K562 (cell line): Measurements from ENCODE around the gene GAB2. TPM values are rescaled to one million over a fixed set of nuclear protein-coding genes. Genes with fewer than 3 reads are reported as not detected.
A peak's percentile ranks its signal among the peaks of the same experiment; 100 is the strongest.

Source experiments
- ASH1L ChIP-seq: fragments of 450-650 bp; IDR thresholded peaks from 2 replicates; pipeline ENCODE4 v1.6.1; 2018; ENCODE audit warnings: borderline replicate concordance, mild to moderate bottlenecking, low read depth; ENCODE audit not compliant: partially characterized antibody
- BRD4 ChIP-seq: fragments of 200-600 bp; sonication (generic); IDR thresholded peaks from 2 replicates; pipeline ENCODE4 v1.6.1; 2017; ENCODE audit warnings: inconsistent platforms
- CXXC5 ChIP-seq: fragments of 250-450 bp; sonication (Bioruptor Pico); IDR thresholded peaks from 2 replicates; pipeline ENCODE4 v1.8.0; 2022; ENCODE audit warnings: inconsistent platforms, mild to moderate bottlenecking, moderate library complexity
- JUND ChIP-seq, 2 experiments: IDR thresholded peaks; 2 replicates in 1 of 2; 3 replicates in 1 of 2; pipeline ENCODE4 v1.6.1; 2011; ENCODE audit warnings: borderline replicate concordance in 2 of 2, low read depth in 2 of 2, low read length in 2 of 2, improper control_type of control experiment in 1 of 2, missing biosample characterization in 1 of 2, missing genetic modification characterization in 1 of 2, missing genetic modification reagents in 1 of 2
- KLF13 ChIP-seq: fragments of 450-650 bp; IDR thresholded peaks from 2 replicates; pipeline ENCODE4 v1.6.1; 2016; ENCODE audit warnings: missing genetic modification characterization, low read depth, mild to moderate bottlenecking, missing compliant biosample characterization, moderate library complexity, borderline replicate concordance
- TBP ChIP-seq: optimal IDR thresholded peaks from 2 replicates; pipeline ENCODE3; 2011; ENCODE audit warnings: low read depth, low read length, improper control_type of control experiment
- ZBTB8A ChIP-seq: fragments of 450-650 bp; IDR thresholded peaks from 2 replicates; pipeline ENCODE4 v1.6.1; 2018; ENCODE audit warnings: mild to moderate bottlenecking, moderate library complexity; ENCODE audit not compliant: partially characterized antibody
- ZNF584 ChIP-seq: fragments of 200-800 bp; sonication (Bioruptor generic); IDR thresholded peaks from 2 replicates; pipeline ENCODE4 v1.6.1; 2016; ENCODE audit warnings: low read depth, mild to moderate bottlenecking, missing genetic modification characterization, missing compliant biosample characterization
- polyA plus RNA-seq, 8 experiments: library from polyadenylated mRNA; depleted of rRNA in 4 of 8; stranded (reverse) in 5 of 8; unstranded in 3 of 8; fragments of >200 nt; fragmentation: Nextera tagmentation in 2 of 8; fragmentation: Illumina TruSeq in 1 of 8; extraction: Ambion mirVana in 2 of 8; extraction: Trizol in 1 of 8; gene quantifications; 2 replicates each; pipeline versions ENCODE4 v1.2.1 to v1.2.3, GENCODE V29; 2011 to 2014; ENCODE audit warnings: inconsistent platforms in 1 of 8, missing spikeins in 1 of 8
- total RNA-seq, 7 experiments: library from RNA; depleted of rRNA in 6 of 7; stranded (reverse); fragments of >200 nt in 6 of 7; fragmentation: Illumina TruSeq in 2 of 7; extraction: Trizol in 2 of 7; gene quantifications; 2 replicates each; pipeline versions ENCODE4 v1.2.1 to v1.2.3, GENCODE V29; 2011 to 2021; ENCODE audit warnings: low replicate concordance in 1 of 7
- TF ChIP-seq, protein P1 (sequence below): fragments of 250-450 bp; sonication (Bioruptor Pico); IDR thresholded peaks from 2 replicates; pipeline ENCODE4 v1.4.0; 2020; ENCODE audit warnings: mild to moderate bottlenecking, moderate library complexity
- TF ChIP-seq, protein P2 (sequence below): fragments of 450-650 bp; formaldehyde crosslinking; IDR thresholded peaks from 2 replicates; pipeline ENCODE4 v1.4.0; 2020; ENCODE audit warnings: mild to moderate bottlenecking, mixed read lengths
- TF ChIP-seq, protein P3 (sequence below): fragments of 250-450 bp; sonication (Bioruptor Pico); IDR thresholded peaks from 2 replicates; pipeline ENCODE4 v1.4.0; 2020; ENCODE audit warnings: mild to moderate bottlenecking
- TF ChIP-seq, protein P4 (sequence below), 3 experiments: fragments of 200-800 bp in 1 of 3; sonication (Bioruptor generic) in 1 of 3; sonication (generic) in 1 of 3; formaldehyde crosslinking in 1 of 3; IDR thresholded peaks; 2 replicates each; pipeline versions ENCODE4 v1.6.1 to v1.8.0; 2016 to 2022; ENCODE audit warnings: mild to moderate bottlenecking in 2 of 3, missing compliant biosample characterization in 2 of 3, missing genetic modification characterization in 2 of 3, missing genetic modification reagents in 1 of 3
- TF ChIP-seq, protein P5 (sequence below), 2 experiments: fragments of 200-800 bp in 1 of 2; sonication (Bioruptor generic) in 1 of 2; sonication (generic) in 1 of 2; formaldehyde crosslinking in 1 of 2; IDR thresholded peaks in 1 of 2; conservative IDR thresholded peaks in 1 of 2; 2 replicates each; pipeline versions ENCODE4 v1.5.0 to v1.6.1; 2016 to 2020; ENCODE audit warnings: missing compliant biosample characterization in 1 of 2, missing genetic modification characterization in 1 of 2, missing genetic modification reagents in 1 of 2

The GAB2 gene
- total and polyA plus RNA-seq, 9 of the 15 experiments (the other 6 are each of a cell fraction or from before 2014, with no cell fraction given): 2.3 to 35.2 (median 16.1) TPM

DNA sequence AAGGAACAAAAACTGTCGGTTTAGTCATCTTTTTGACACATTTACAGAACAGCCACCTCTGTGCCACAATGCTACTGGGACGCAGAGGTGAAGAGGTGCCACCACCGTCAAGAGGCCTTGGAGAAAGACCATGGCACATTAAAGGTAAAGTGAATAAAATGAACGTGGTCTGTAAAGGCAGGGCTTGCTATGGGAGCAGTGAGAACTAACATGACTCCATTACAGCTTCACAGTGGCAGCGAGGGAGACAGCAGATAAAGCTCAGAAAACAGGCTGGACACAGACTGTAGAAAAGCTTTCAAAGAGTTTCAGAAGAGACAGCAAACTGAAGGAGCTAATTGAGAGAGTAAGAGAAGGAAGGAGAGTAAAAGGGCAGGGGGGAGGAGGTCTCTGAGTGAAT is 102.9 kb downstream of the GAB2 start (continued):
- TF ChIP-seq, protein P1, sequence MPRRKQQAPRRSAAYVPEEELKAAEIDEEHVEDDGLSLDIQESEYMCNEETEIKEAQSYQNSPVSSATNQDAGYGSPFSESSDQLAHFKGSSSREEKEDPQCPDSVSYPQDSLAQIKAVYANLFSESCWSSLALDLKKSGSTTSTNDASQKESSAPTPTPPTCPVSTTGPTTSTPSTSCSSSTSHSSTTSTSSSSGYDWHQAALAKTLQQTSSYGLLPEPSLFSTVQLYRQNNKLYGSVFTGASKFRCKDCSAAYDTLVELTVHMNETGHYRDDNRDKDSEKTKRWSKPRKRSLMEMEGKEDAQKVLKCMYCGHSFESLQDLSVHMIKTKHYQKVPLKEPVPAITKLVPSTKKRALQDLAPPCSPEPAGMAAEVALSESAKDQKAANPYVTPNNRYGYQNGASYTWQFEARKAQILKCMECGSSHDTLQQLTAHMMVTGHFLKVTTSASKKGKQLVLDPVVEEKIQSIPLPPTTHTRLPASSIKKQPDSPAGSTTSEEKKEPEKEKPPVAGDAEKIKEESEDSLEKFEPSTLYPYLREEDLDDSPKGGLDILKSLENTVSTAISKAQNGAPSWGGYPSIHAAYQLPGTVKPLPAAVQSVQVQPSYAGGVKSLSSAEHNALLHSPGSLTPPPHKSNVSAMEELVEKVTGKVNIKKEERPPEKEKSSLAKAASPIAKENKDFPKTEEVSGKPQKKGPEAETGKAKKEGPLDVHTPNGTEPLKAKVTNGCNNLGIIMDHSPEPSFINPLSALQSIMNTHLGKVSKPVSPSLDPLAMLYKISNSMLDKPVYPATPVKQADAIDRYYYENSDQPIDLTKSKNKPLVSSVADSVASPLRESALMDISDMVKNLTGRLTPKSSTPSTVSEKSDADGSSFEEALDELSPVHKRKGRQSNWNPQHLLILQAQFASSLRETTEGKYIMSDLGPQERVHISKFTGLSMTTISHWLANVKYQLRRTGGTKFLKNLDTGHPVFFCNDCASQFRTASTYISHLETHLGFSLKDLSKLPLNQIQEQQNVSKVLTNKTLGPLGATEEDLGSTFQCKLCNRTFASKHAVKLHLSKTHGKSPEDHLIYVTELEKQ (CRISPR knock-in tag): peak; percentile 60; the same call in 1 of the 2 replicates
- TF ChIP-seq, protein P2, sequence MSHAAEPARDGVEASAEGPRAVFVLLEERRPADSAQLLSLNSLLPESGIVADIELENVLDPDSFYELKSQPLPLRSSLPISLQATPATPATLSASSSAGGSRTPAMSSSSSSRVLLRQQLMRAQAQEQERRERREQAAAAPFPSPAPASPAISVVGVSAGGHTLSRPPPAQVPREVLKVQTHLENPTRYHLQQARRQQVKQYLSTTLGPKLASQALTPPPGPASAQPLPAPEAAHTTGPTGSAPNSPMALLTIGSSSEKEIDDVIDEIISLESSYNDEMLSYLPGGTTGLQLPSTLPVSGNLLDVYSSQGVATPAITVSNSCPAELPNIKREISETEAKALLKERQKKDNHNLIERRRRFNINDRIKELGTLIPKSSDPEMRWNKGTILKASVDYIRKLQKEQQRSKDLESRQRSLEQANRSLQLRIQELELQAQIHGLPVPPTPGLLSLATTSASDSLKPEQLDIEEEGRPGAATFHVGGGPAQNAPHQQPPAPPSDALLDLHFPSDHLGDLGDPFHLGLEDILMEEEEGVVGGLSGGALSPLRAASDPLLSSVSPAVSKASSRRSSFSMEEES (CRISPR knock-in tag): no peak
- no peak for TF ChIP-seq ZBTB8A
- peak; percentile 55 for TF ChIP-seq CXXC5 (CRISPR knock-in tag)
- TF ChIP-seq, protein P3, sequence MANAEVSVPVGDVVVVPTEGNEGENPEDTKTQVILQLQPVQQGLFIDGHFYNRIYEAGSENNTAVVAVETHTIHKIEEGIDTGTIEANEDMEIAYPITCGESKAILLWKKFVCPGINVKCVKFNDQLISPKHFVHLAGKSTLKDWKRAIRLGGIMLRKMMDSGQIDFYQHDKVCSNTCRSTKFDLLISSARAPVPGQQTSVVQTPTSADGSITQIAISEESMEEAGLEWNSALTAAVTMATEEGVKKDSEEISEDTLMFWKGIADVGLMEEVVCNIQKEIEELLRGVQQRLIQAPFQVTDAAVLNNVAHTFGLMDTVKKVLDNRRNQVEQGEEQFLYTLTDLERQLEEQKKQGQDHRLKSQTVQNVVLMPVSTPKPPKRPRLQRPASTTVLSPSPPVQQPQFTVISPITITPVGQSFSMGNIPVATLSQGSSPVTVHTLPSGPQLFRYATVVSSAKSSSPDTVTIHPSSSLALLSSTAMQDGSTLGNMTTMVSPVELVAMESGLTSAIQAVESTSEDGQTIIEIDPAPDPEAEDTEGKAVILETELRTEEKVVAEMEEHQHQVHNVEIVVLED (CRISPR knock-in tag): 0 out of 2 replicates have a peak, but pooled peaks have one; percentile 6
- 0 out of 2 replicates have a peak, but pooled peaks have one; percentile 22 for TF ChIP-seq ZNF584 (CRISPR knock-in tag)
- TF ChIP-seq, protein P4, sequence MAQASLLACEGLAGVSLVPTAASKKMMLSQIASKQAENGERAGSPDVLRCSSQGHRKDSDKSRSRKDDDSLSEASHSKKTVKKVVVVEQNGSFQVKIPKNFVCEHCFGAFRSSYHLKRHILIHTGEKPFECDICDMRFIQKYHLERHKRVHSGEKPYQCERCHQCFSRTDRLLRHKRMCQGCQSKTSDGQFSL (CRISPR knock-in tag; IDR thresholded peaks at IDR 0.05): no peak
- TF ChIP-seq, protein P4 (tag; IDR thresholded peaks at IDR 0.05): 0 out of 4 replicates have a peak, but pooled peaks of 1 of the 2 experiments have one; percentile 63
- 0 out of 2 replicates have a peak, but pooled peaks have one; percentile 5 for TF ChIP-seq KLF13 (tag)
- no peak for TF ChIP-seq JUND (IDR thresholded peaks at IDR 0.05; ENCODE audit: borderline replicate concordance, low read depth, low read length)
- TF ChIP-seq JUND (tag; IDR thresholded peaks at IDR 0.05; ENCODE audit: borderline replicate concordance, low read depth, low read length): peak; percentile 39; the same call in 1 of the 3 replicates
- TF ChIP-seq, protein P5, sequence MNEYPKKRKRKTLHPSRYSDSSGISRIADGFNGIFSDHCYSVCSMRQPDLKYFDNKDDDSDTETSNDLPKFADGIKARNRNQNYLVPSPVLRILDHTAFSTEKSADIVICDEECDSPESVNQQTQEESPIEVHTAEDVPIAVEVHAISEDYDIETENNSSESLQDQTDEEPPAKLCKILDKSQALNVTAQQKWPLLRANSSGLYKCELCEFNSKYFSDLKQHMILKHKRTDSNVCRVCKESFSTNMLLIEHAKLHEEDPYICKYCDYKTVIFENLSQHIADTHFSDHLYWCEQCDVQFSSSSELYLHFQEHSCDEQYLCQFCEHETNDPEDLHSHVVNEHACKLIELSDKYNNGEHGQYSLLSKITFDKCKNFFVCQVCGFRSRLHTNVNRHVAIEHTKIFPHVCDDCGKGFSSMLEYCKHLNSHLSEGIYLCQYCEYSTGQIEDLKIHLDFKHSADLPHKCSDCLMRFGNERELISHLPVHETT (CRISPR knock-in tag; conservative IDR thresholded peaks at IDR 0.05 in 1 of 2, IDR thresholded peaks at IDR 0.05 in 1 of 2): 0 out of 4 replicates have a peak, but pooled peaks of 1 of the 2 experiments have one; percentile 45
- 0 out of 2 replicates have a peak, but pooled peaks have one; percentile 36 for TF ChIP-seq BRD4
- TF ChIP-seq TBP: no peak
- no peak for TF ChIP-seq ASH1L
